Measurements from ENCODE around the gene RAB9B. TPM values are rescaled to one million over a fixed set of nuclear protein-coding genes. Genes with fewer than 3 reads are reported as not detected.
A peak's percentile ranks its signal among the peaks of the same experiment; 100 is the strongest.
"Not testable (repeated sequence)": the region's sequence is repeated elsewhere in the genome, so short reads cannot be mapped to it uniquely, and the experiment has no call there.

The RAB9B gene
- 1 to 10 TPM; 2.4 to 2.9 (median 2.6) TPM for polyA plus RNA-seq (ENCODE audit: insufficient read length in 4 of 4)

DNA sequence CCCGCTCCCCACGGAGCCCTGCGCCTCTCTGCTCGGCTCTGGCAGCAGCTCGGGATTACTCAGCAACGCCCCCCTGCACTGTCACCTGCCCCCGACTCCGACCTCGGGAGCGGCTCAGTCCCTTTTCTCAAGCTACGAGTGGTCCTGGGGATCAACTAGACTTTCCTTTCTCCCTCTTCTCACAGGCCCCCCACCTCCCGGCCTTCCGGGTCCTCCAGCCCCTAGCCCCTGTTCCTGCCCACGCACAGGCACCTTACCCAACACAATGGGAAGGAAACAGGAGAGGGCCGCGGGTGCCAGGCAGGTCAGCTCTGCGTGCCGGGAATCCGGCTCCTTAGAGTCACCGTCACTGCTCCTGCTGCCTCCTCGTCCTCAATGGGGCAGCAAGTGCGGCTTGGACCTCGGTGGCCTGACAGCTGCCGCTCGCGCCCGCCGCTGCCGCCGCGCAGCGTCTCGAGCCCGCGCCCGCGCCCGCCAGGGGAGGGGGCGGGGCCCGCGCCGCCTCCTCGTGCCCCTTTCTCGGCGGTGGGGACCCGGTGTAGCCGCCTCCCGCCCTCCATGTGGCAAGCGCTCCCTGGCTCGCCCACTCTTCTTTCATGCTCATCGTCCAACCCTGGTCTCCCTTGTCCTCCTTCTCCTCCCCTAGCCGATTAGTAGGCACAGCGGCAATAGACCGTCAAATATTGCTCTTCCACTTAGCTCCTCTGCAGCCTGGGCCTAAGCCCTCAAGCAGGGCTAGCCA lies at the start of gene RAB9B:
TSS of gene RAB9B (minus strand) at position 455 of the 742 bp plus-strand sequence. CDS start 6,473 bp downstream, outside the sequence.
- peak in 2 of 4 donors; percentile 9 to 34 for DNase-seq (ENCODE audit: low read depth in 4 of 4, low spot score in 2 of 4)

DNA sequence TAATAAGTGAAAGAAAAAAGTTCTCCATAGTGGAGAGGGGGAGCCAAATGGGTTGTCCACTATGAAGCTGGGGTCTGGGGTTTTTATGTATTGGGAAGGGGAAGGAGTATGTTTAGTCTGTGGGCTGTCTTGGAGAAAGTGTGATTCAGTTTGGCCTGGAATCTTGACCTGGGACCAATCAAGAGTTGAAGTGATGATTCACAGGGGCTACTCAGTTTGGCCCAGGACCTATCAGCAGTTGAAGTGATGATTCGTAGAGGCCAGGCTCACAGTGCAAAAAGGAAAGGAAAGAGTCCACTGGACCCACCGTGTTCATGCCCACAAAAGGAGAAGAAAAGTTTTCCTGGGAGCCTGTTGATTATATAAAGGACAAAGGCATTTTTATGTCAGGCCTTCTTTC lies 47.3 kb upstream of the RAB9B start:
- DNase-seq (ENCODE audit: low read depth in 4 of 4, low spot score in 2 of 4) = no peak

- no peak for DNase-seq (ENCODE audit: low read depth in 4 of 4, low spot score in 2 of 4)
Measured at GRCh38 chrX:103878466-103879122, 46.5 kb upstream of the RAB9B start.

GRCh38 chrX:103877571-103877970 lies 45.5 kb upstream of the RAB9B start:
- no peak for DNase-seq (ENCODE audit: low read depth in 4 of 4, low spot score in 2 of 4)

- DNase-seq (ENCODE audit: low read depth in 4 of 4, low spot score in 2 of 4) = no peak
Measured at GRCh38 chrX:103864886-103865534, 33.0 kb upstream of the RAB9B start.

DNA sequence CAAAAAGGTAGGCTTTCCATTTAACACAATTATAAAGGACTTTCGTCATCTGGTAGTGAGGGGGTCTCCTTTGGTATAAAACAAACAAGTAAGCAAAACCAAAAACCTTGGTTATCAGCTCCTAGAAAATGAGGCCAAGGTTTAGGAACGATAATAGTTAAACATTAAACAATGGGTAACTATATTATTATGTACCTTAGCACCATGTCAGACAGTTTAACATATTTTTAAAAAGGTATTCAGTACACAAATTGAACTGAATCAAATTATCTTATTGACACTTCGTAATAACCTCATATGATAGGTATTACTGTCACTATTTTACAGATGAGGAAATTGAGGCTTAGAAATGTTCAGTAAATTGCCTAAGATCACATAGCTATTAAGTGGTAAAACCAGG lies 32.1 kb upstream of the RAB9B start:
- no peak for DNase-seq (ENCODE audit: low read depth in 4 of 4, low spot score in 2 of 4)

DNA sequence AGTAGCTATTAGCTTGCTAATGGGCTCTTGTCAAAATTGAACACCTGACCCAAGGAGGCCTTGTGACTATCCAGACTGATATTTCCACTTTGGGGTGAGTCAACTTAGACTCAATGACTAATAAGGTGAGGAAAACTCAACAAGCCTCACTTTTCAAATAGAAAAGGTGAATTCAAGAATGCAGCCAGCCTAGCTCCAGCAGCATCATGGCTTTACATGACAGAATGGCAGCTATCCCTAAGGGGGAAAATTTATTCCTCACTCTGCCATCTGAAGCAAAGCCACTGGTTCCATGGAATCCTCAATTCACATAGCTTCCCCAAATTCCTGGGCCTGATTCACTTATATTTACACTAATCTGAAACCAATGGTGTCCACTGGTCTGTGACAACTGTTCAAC lies 29.1 kb upstream of the RAB9B start:
- DNase-seq (ENCODE audit: low read depth in 4 of 4, low spot score in 2 of 4) = no peak

DNA sequence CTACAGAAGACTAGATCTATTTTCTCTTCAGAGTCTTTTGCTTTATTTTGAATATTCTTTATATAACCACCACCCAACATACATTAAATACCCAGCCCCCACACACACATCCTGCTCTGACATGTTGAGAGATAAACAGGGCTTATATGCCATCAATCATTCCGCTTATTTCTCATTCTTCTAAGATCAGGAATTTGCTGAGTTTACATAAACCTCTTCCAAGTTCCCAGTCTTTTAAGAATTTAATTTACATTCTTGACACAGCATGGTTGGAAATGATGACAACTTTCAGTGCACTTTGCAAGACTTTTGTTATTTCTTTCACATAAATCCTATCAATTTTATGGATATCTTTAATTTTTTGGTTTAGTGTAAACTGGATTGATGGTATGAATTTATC lies 17.5 kb upstream of the RAB9B start:
- no peak for DNase-seq (ENCODE audit: low read depth in 4 of 4, low spot score in 2 of 4)

DNA sequence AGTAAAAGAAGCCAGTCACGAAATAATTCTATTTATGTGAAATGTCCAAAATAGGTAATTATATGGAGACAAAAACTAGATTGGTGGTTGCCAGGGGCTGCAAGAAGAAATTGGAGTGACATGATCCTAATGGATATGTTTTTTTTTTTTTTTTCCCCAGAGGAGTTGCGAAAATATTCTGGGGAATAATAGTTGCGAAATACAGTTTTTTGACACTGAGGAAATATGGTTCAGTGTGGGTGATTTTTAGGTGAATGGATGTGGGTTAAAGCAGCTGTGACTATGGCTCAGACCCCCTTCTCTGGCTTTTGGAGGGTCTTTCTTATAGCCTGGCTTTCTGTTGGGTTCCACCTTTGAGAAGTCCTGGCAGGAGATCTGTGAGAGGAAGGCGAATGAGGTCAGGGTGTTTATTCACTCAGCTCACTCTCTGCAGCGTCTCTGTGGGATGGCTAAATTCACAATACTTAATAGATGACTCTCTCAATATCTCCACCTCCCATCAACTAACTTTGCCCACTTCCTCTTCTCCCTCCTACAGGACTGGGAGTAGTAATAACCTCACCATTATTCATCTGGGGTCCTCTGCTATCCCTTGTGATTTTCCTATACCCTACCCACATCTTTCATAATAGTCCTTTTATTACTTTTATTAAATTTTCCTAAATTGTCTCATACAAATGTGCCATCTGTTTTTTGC lies 15.3 kb upstream of the RAB9B start:
- DNase-seq (ENCODE audit: low read depth in 4 of 4, low spot score in 2 of 4) = no peak

DNA sequence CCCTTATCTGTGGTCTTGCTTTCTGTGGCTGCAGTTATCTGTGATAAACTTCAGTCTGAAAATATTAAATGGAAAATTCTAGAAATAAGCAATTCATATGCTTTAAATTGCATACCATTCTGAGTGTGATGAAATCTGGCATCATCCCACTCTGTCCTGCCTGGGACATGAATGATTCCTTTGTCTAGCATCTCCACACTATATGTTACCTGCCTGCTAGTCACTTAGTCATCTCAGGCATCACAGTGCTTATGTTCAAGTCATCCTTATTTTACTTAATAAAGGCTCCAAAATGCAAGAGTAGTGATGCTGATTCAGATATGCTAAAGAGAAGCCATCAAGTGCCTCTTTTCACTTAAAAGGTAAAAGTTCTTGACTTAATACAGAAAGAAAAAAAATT lies 14.3 kb upstream of the RAB9B start:
- DNase-seq (ENCODE audit: low read depth in 4 of 4, low spot score in 2 of 4) = no peak

DNA sequence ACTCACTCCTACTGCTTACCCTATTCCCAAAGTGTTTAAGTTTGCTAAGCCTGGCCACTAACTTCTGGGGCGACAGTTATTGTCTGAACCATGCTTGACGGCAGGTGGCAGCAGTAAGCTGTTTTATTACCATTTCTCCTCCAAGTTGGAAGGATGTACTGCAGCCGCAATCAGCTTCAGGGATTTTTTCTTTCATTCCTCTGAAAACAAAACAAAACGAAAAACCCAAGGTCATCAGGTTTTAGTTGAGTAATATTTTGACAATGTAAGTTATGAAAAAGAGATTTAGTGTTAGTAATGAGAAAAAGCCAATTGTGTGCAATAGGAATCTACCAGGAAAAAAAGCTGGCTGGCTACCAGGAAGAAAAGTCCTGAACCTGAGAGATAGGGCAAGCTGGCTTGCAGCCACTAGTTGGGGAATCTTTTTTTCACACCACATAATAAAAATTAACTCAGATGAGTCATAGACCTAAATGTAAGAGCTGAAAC lies 13.2 kb upstream of the RAB9B start:
- peak in 1 of 4 donors; percentile 41 for DNase-seq (ENCODE audit: low read depth in 4 of 4, low spot score in 2 of 4)

- no peak for DNase-seq (ENCODE audit: low read depth in 4 of 4, low spot score in 2 of 4)
Measured at GRCh38 chrX:103839404-103839803, 7.3 kb upstream of the RAB9B start.

- no peak for DNase-seq (ENCODE audit: low read depth in 4 of 4, low spot score in 2 of 4)
Measured at GRCh38 chrX:103831342-103831802, 685 bp downstream of the RAB9B start.

- DNase-seq (ENCODE audit: low read depth in 4 of 4, low spot score in 2 of 4) = no peak
Measured at GRCh38 chrX:103830848-103831247, 1.2 kb downstream of the RAB9B start.

- no peak for DNase-seq (ENCODE audit: low read depth in 4 of 4, low spot score in 2 of 4)
Measured at GRCh38 chrX:103828529-103828928, 3.5 kb downstream of the RAB9B start.

DNA sequence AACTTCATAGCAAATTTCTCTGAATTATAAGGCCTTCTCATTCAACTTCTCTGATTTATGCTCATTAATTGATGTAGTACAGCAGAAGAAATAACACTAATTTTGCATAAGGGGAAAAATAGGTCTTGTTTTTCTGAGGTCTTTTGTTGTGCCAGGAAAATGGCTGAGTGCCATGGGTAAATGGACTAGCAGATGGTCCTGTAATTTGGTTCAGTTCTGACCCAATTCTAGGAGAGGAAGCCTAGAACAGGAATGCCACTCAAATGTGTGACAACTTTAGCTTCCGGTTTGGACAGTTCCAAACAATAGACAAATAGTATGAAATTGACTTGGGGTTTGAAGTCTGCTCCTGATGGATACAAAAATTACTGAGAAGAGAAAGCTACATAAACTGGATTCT lies 6.2 kb downstream of the RAB9B start:
- DNase-seq (ENCODE audit: low read depth in 4 of 4, low spot score in 2 of 4) = no peak

- DNase-seq (ENCODE audit: low read depth in 4 of 4, low spot score in 2 of 4) = no peak
Measured at GRCh38 chrX:103823591-103823990, 8.5 kb downstream of the RAB9B start.

- not testable (repeated sequence) for DNase-seq (ENCODE audit: low read depth in 4 of 4, low spot score in 2 of 4)
Measured at GRCh38 chrX:103820802-103821201, 11.3 kb downstream of the RAB9B start.

DNA sequence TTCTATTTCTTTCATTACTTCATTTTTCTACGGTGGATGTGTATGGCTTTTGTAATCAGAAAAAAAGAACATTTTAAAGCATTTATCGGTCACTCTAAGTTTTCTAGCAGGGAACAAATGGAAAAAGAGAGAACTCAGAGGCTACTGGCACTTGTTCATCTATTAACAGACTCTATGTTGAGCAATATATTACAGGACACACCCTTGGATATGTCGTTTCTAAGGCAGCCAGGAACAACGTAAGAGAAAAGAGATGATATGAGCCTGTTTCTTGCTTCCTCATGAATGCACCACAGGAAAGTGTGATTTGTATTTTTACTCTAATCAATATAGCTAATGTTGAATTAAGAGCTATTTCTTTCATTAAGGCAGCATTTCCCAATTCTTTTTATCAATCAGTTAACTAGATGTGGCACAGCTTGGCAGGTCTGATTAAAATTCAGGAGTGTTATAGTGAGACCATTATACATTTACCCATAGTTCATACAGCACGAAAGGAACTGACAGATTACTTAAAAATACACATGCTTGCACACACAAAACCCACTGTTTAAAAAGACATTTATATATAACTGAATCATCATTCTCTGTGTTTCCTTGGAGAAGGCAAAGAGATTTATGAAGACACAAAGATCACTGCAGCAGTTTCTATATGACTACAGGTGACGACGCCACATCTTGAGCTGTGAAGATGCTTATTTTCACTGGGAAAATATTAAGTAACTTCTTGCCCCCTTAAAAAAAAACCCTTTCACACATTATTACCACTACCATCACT lies 13.0 kb downstream of the RAB9B start:
- DNase-seq (ENCODE audit: low read depth in 4 of 4, low spot score in 2 of 4) = no peak

DNA sequence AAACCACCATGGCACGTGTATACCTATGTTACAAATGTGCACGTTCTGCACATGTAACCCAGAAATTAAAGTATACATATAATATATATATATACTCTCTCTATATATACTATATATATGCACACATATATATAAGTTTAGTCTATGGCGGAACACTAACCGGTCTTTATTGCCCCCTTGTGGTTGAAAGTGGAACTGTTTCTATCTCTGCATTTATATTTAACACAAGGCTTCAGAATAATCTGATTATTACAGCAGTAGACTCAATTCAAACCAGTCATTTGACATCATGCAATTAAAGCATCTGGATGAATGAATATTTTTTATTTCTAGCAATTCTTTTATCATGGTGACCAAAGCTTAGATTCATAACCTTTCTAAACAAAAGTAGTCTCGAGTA lies 14.6 kb downstream of the RAB9B start:
- DNase-seq (ENCODE audit: low read depth in 4 of 4, low spot score in 2 of 4) = peak in 2 of 4 donors; percentile 14 to 20
